ENCODE results near the gene BRINP1. TPM values are rescaled to one million over a fixed set of nuclear protein-coding genes. Genes with fewer than 3 reads are reported as not detected.

Gene BRINP1
- total and polyA plus RNA-seq, 2 donors (not counting 3 experiments of a cell fraction or from before 2014, with no cell fraction given), result 0.04 TPM; not detected in 1

GRCh38 chr9:119409552-119409951 is 40.3 kb upstream of the BRINP1 start:
- Histone ChIP-seq H3K36me3 (ENCODE audit: control insufficient read depth in 2 of 2, extremely low read depth in 1 of 2, insufficient read depth in 2 of 2, low read length in 2 of 2) (no peaks in the 10 kb centered on the region), H3K9me1 (replicated peaks; ENCODE audit: control insufficient read depth, extremely low read depth, insufficient read depth, low read length) (no peaks in the 10 kb centered on the region), H3K27me3 (ENCODE audit: control insufficient read depth in 2 of 2, insufficient read depth in 2 of 2, low read length in 2 of 2) (no peaks in the 10 kb centered on the region), H4K20me1 (replicated peaks; ENCODE audit: control insufficient read depth, extremely low read depth, insufficient read depth, low read length) (no peaks in the 10 kb centered on the region), H3K4me3 (replicated peaks in 1 of 3; ENCODE audit: insufficient read depth in 1 of 3, low read depth in 1 of 3, low read length in 3 of 3) (no peak overlapping the region), H3K79me2 (ENCODE audit: control insufficient read depth, insufficient read depth, low read length) (no peaks in the 10 kb centered on the region), H3K4me2 (ENCODE audit: insufficient read depth, low read length) (no peak overlapping the region), H3K27ac (ENCODE audit: insufficient read depth, low read depth, low read length) (no peak overlapping the region), H2AFZ (ENCODE audit: low read depth, low read length) (no peak overlapping the region), H3K9ac (replicated peaks; ENCODE audit: extremely low read depth, insufficient read depth, low read length) (no peak overlapping the region), H3K9me3 (replicated peaks; ENCODE audit: control insufficient read depth, insufficient read depth, low read length) (no peaks in the 10 kb centered on the region), H3K4me1 (ENCODE audit: control insufficient read depth, extremely low read depth, insufficient read depth, low read length) (no peaks in the 10 kb centered on the region)
- POLR2A ChIA-PET, result no interaction called here
- BruUV-seq (replicated peaks), result no TSS peak
- TF ChIP-seq MYC (IDR thresholded peaks at IDR 0.05; ENCODE audit: low read depth, low read length), result no peak
- no peak for TF ChIP-seq FOS (IDR thresholded peaks at IDR 0.05; ENCODE audit: borderline replicate concordance, insufficient read depth, low read length)
- intact Hi-C loops (cut with micrococcal nuclease), result no loop called here
- CTCF ChIA-PET, result no interaction called here
- dilution Hi-C loops (cut with MboI; ENCODE audit: extremely low pct_ligation_motif_present, low sequenced_read_pairs), result no loop called here
- DNase-seq (ENCODE audit: low read depth, low spot score) (no peak), FAIRE-seq (no peak)

GRCh38 chr9:119400606-119401005 is 31.4 kb upstream of the BRINP1 start:
- Histone ChIP-seq H3K27ac (ENCODE audit: insufficient read depth, low read depth, low read length) (no peak overlapping the region), H3K9me1 (replicated peaks; ENCODE audit: control insufficient read depth, extremely low read depth, insufficient read depth, low read length) (no peaks in the 10 kb centered on the region), H2AFZ (ENCODE audit: low read depth, low read length) (no peak overlapping the region), H3K9ac (replicated peaks; ENCODE audit: extremely low read depth, insufficient read depth, low read length) (no peak overlapping the region), H3K36me3 (ENCODE audit: control insufficient read depth in 2 of 2, extremely low read depth in 1 of 2, insufficient read depth in 2 of 2, low read length in 2 of 2) (no peaks in the 10 kb centered on the region), H4K20me1 (replicated peaks; ENCODE audit: control insufficient read depth, extremely low read depth, insufficient read depth, low read length) (no peaks in the 10 kb centered on the region), H3K4me1 (ENCODE audit: control insufficient read depth, extremely low read depth, insufficient read depth, low read length) (no peaks in the 10 kb centered on the region), H3K9me3 (replicated peaks; ENCODE audit: control insufficient read depth, insufficient read depth, low read length) (peaks cover 6% of the 10 kb centered on the region), H3K4me3 (replicated peaks in 1 of 3; ENCODE audit: insufficient read depth in 1 of 3, low read depth in 1 of 3, low read length in 3 of 3) (no peak overlapping the region), H3K27me3 (ENCODE audit: control insufficient read depth in 2 of 2, insufficient read depth in 2 of 2, low read length in 2 of 2) (no peaks in the 10 kb centered on the region), H3K4me2 (ENCODE audit: insufficient read depth, low read length) (no peak overlapping the region), H3K79me2 (ENCODE audit: control insufficient read depth, insufficient read depth, low read length) (no peaks in the 10 kb centered on the region)
- TF ChIP-seq JUN (IDR thresholded peaks at IDR 0.05; ENCODE audit: borderline replicate concordance, insufficient read depth, insufficient read length, low read depth) (no peak), MYC (IDR thresholded peaks at IDR 0.05; ENCODE audit: low read depth, low read length) (no peak), POLR2A (IDR thresholded peaks at IDR 0.05; ENCODE audit: low read depth, low read length) (no peak), EZH2 (IDR thresholded peaks at IDR 0.05; ENCODE audit: borderline replicate concordance, low read depth, low read length, severe bottlenecking) (no peak), POLR2AphosphoS5 (IDR thresholded peaks at IDR 0.05; ENCODE audit: insufficient read depth, low read depth, low read length) (no peak), GATA2 (IDR thresholded peaks at IDR 0.05; ENCODE audit: insufficient read depth, insufficient read length, low read depth, low read length) (no peak), FOS (IDR thresholded peaks at IDR 0.05; ENCODE audit: borderline replicate concordance, insufficient read depth, low read length) (no peak), CTCF (IDR thresholded peaks at IDR 0.05; ENCODE audit: extremely low read depth in 1 of 2, insufficient read depth in 1 of 2, low read depth in 1 of 2, low read length in 2 of 2) (no peak), MAX (IDR thresholded peaks at IDR 0.05; ENCODE audit: insufficient read depth, insufficient read length) (no peak)
- ChIA-PET POLR2A (no interaction called here), CTCF (no interaction called here)
- no TSS peak for BruUV-seq (replicated peaks)
- FAIRE-seq (no peak), DNase-seq (ENCODE audit: low read depth, low spot score) (no peak)
- intact Hi-C loops (cut with micrococcal nuclease) (no loop called here), dilution Hi-C loops (cut with MboI; ENCODE audit: extremely low pct_ligation_motif_present, low sequenced_read_pairs) (no loop called here)

All from endothelial cell of umbilical vein (primary cell).